ENCODE data around the gene ZNF853. TPM values are rescaled to one million over a fixed set of nuclear protein-coding genes. Genes with fewer than 3 reads are reported as not detected.

The ZNF853 gene
- polyA plus RNA-seq, 1 of the 3 experiments (the other 2 are of a cell fraction), result 15.9 TPM

GRCh38 chr7:6619961-6620360 is 4.6 kb downstream of the ZNF853 start:
- H2AFZ ChIP-seq (ENCODE audit: low read depth), result no peak overlapping the region
- no peak overlapping the region for H3K9ac ChIP-seq
- no peaks in the 10 kb centered on the region for H3K79me2 ChIP-seq (ENCODE audit: insufficient read depth)
- H3K4me3 ChIP-seq (ENCODE audit: low read depth in 2 of 2, low read length in 1 of 2), result no peak overlapping the region
- H3K4me1 ChIP-seq (ENCODE audit: control insufficient read depth in 1 of 2, insufficient read depth in 2 of 2, low read depth in 1 of 2, low read length in 1 of 2), result peaks cover 0 to 10% of the 10 kb centered on the region in 2 experiments; a peak in 2 of 4 replicates
- peaks cover 0 to 22% of the 10 kb centered on the region in 2 experiments for H3K36me3 ChIP-seq (replicated peaks in 1 of 2; ENCODE audit: control insufficient read depth in 1 of 2, insufficient read depth in 2 of 2, low read length in 1 of 2)
- no peak overlapping the region for H3K27ac ChIP-seq (ENCODE audit: low read depth in 2 of 2, low read length in 1 of 2)
- POLR2A ChIA-PET, result no interaction called here
- H3K9me2 ChIP-seq, result no peaks in the 10 kb centered on the region
- no peak for DNase-seq
- WGBS (ENCODE audit: low lambda C conversion rate), result 82% methylated on average over 3 of the region's 3 CpGs
- H3K4me2 ChIP-seq, result no peak overlapping the region
- TF ChIP-seq, protein P1, sequence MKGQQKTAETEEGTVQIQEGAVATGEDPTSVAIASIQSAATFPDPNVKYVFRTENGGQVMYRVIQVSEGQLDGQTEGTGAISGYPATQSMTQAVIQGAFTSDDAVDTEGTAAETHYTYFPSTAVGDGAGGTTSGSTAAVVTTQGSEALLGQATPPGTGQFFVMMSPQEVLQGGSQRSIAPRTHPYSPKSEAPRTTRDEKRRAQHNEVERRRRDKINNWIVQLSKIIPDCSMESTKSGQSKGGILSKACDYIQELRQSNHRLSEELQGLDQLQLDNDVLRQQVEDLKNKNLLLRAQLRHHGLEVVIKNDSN (IDR thresholded peaks at IDR 0.05; ENCODE audit: borderline replicate concordance, low read depth), result no peak
- TF ChIP-seq, protein P2, sequence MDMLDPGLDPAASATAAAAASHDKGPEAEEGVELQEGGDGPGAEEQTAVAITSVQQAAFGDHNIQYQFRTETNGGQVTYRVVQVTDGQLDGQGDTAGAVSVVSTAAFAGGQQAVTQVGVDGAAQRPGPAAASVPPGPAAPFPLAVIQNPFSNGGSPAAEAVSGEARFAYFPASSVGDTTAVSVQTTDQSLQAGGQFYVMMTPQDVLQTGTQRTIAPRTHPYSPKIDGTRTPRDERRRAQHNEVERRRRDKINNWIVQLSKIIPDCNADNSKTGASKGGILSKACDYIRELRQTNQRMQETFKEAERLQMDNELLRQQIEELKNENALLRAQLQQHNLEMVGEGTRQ (IDR thresholded peaks at IDR 0.05; ENCODE audit: borderline replicate concordance, low read depth, low read length), result no peak
- no peak for TF ChIP-seq PBX3 (IDR thresholded peaks at IDR 0.05)
- no peak for TF ChIP-seq NFIC (IDR thresholded peaks at IDR 0.05; ENCODE audit: borderline replicate concordance)
- TF ChIP-seq FOXJ3 (CRISPR knock-in tag; IDR thresholded peaks at IDR 0.05), result no peak
- no peak for TF ChIP-seq TAF1 (IDR thresholded peaks at IDR 0.05; ENCODE audit: borderline replicate concordance, low read depth, low read length)
- no peak for TF ChIP-seq EZH2phosphoT487 (IDR thresholded peaks at IDR 0.05; ENCODE audit: borderline replicate concordance, low read depth)
- no peak for TF ChIP-seq SIN3A (IDR thresholded peaks at IDR 0.05; ENCODE audit: borderline replicate concordance, low read depth, low read length)
- TF ChIP-seq, protein P3, sequence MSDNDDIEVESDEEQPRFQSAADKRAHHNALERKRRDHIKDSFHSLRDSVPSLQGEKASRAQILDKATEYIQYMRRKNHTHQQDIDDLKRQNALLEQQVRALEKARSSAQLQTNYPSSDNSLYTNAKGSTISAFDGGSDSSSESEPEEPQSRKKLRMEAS (IDR thresholded peaks at IDR 0.05; ENCODE audit: low read depth), result no peak
- no peak for TF ChIP-seq CHD2 (IDR thresholded peaks at IDR 0.05; ENCODE audit: low read length, partially characterized antibody)
- no peak for TF ChIP-seq POLR2AphosphoS5 (IDR thresholded peaks at IDR 0.05; ENCODE audit: low read depth, low read length)
- no peak for TF ChIP-seq TCF12 (IDR thresholded peaks at IDR 0.05)
- no peak for TF ChIP-seq SMC3 (IDR thresholded peaks at IDR 0.05; ENCODE audit: low read depth, low read length)
- TF ChIP-seq YY1 (IDR thresholded peaks at IDR 0.05; ENCODE audit: low read depth), result no peak
- peaks cover 3% of the 10 kb centered on the region for H3F3A ChIP-seq (replicated peaks; ENCODE audit: insufficient read depth)
- no peaks in the 10 kb centered on the region for H3K27me3 ChIP-seq (ENCODE audit: insufficient read depth)
- no peaks in the 10 kb centered on the region for H4K20me1 ChIP-seq (ENCODE audit: insufficient read depth)
- CTCF ChIA-PET, result interaction anchor here (1.0 kb wide), 1 partner anchor 30 kb away, joined by 3 read pairs; the partner anchor contains the start of gene INTS15
- no peaks in the 10 kb centered on the region for H3K9me3 ChIP-seq
